Activated T-cell treated with anti-CD3 and anti-CD28 coated beads, Interleukin-2, amount 50 U/mL, for 24 hours (primary cell): ENCODE measurements around the gene POFUT2.
A peak's percentile ranks its signal among the peaks of the same experiment; 100 is the strongest.

Experiments used
- DNase-seq: peaks from one replicate; pipeline ENCODE4 v3.0.0-alpha.2; 2020
- H3K27ac Mint-ChIP-seq: 2 replicates; pipeline ENCODE4 v1.8.0; 2020; ENCODE audit warnings: mild to moderate bottlenecking, mixed read lengths
- H3K27me3 Mint-ChIP-seq: 2 replicates; pipeline ENCODE4 v1.8.0; 2020; ENCODE audit warnings: mixed read lengths
- H3K36me3 Mint-ChIP-seq: 2 replicates; pipeline ENCODE4 v1.8.0; 2020; ENCODE audit warnings: low read depth, mixed read lengths
- H3K4me1 Mint-ChIP-seq: 2 replicates; pipeline ENCODE4 v1.8.0; 2020; ENCODE audit warnings: low read depth, mixed read lengths
- H3K4me3 Mint-ChIP-seq: 2 replicates; pipeline ENCODE4 v1.8.0; 2020; ENCODE audit warnings: mild to moderate bottlenecking, moderate library complexity, mixed read lengths
- H3K9me3 Mint-ChIP-seq: 2 replicates; pipeline ENCODE4 v1.8.0; 2020; ENCODE audit warnings: mixed read lengths

Gene POFUT2

DNA sequence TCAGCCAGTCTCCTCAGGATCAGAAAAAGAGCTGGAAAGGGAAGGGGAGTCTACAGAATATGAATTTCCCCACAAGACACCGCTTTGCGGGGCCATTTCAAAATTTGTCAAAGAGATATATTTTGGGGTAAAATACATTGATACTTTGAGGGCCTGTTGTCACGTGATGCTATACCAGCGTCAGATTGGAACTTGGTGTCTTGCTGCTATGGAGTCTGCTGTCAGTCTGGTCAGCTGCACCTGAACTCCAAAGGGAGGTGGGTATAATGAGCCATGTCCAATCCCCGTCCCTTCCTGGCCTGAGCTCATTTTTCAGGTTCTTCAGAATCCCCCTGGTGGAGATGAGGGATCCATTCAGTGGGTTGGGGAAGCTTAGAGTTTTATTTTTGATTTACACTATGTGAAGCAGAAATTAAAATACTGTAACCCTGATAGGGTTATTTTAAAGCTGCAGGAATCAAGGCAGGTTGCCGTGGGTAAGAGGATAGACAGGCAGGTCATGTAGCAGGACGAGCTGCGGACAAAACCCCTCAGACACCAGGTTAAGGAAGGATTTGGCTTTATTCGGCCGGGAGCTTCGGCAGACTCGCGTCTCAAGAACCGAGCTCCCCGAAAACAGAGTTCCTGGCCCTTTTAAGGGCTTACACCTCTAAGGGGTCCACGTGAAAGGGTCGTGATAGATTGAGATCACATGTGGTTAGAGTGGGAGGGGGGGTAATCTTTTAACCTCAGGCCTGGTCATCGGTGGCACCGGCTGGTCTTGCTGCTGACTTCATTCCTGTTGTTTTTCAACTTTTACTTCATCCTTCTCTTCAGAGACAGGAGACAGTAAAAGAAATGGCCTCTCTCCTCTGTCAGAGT, 2.2 kb upstream of the POFUT2 start:
- no peak for DNase-seq
- peaks cover 38% of the 10 kb centered on the region for H3K4me1 Mint-ChIP-seq
- H3K36me3 Mint-ChIP-seq: peaks cover 11% of the 10 kb centered on the region
- peak overlapping the region; percentile 49 for H3K4me3 Mint-ChIP-seq
- no peaks in the 10 kb centered on the region for H3K27me3 Mint-ChIP-seq
- H3K27ac Mint-ChIP-seq: no peak overlapping the region
- H3K9me3 Mint-ChIP-seq: no peaks in the 10 kb centered on the region

GRCh38 chr21:45289134-45289533, 1.4 kb upstream of the POFUT2 start:
- Mint-ChIP-seq H3K36me3 (peaks cover 18% of the 10 kb centered on the region), H3K9me3 (no peaks in the 10 kb centered on the region), H3K27ac (no peak overlapping the region), H3K27me3 (no peaks in the 10 kb centered on the region), H3K4me1 (peaks cover 36% of the 10 kb centered on the region), H3K4me3 (peak overlapping the region; percentile 49)
- no peak for DNase-seq

GRCh38 chr21:45288441-45288841, 746 bp upstream of the POFUT2 start:
- Mint-ChIP-seq H3K27me3 (no peaks in the 10 kb centered on the region), H3K4me3 (peak overlapping the region; percentile 83), H3K36me3 (peaks cover 23% of the 10 kb centered on the region), H3K27ac (no peak overlapping the region), H3K4me1 (peaks cover 34% of the 10 kb centered on the region), H3K9me3 (no peaks in the 10 kb centered on the region)
- peak; percentile 44 for DNase-seq

- Mint-ChIP-seq H3K27ac (no peak overlapping the region), H3K27me3 (no peaks in the 10 kb centered on the region), H3K4me1 (peaks cover 22% of the 10 kb centered on the region), H3K36me3 (peaks cover 32% of the 10 kb centered on the region), H3K9me3 (no peaks in the 10 kb centered on the region), H3K4me3 (peak overlapping the region; percentile 69)
- peak; percentile 31 for DNase-seq
These were observed 841 bp downstream of the POFUT2 start for GRCh38 chr21:45286671-45287437.

DNA sequence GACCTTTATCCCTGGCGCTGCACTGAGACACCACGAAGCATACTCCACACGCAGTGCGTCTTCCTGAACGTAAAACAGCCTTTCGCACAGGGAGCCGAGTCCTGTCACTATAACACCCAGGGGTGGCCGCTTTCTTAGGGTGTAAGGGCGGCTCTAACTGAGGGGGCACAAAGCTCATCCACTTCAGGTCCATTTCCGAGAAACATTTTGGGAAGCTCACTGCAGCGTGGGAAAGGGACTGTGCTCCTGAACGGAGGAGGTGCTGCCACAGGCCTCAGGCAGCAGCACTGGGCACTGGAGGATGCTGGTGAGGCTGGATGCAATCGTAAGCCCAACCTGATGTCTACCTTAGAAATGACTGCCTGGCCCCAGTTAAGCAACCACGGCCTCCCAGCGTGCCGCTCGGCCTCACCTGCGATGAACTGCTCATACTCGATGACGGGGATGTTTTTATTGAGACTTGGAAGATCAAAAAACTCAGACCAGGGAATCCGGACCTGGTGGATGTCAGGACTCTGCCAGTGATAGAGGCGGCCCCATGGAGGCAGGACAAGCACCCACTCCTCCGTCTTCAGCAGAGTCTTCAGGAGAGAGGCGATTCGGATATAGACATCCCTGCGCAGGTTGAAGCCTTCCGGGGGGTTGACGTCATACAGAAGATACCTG, 2.3 kb downstream of the POFUT2 start:
- Mint-ChIP-seq H3K27ac (peak overlapping the region; percentile 44), H3K4me1 (peaks cover 22% of the 10 kb centered on the region), H3K36me3 (peaks cover 46% of the 10 kb centered on the region), H3K4me3 (peak overlapping the region; percentile 69), H3K27me3 (no peaks in the 10 kb centered on the region), H3K9me3 (no peaks in the 10 kb centered on the region)
- DNase-seq: peak; percentile 20

GRCh38 chr21:45284456-45284741, 3.3 kb downstream of the POFUT2 start:
- H3K36me3 Mint-ChIP-seq: peaks cover 56% of the 10 kb centered on the region
- peaks cover 22% of the 10 kb centered on the region for H3K4me1 Mint-ChIP-seq
- no peaks in the 10 kb centered on the region for H3K9me3 Mint-ChIP-seq
- H3K27me3 Mint-ChIP-seq: no peaks in the 10 kb centered on the region
- peak; percentile 20 for DNase-seq
- no peak overlapping the region for H3K27ac Mint-ChIP-seq
- no peak overlapping the region for H3K4me3 Mint-ChIP-seq

DNA sequence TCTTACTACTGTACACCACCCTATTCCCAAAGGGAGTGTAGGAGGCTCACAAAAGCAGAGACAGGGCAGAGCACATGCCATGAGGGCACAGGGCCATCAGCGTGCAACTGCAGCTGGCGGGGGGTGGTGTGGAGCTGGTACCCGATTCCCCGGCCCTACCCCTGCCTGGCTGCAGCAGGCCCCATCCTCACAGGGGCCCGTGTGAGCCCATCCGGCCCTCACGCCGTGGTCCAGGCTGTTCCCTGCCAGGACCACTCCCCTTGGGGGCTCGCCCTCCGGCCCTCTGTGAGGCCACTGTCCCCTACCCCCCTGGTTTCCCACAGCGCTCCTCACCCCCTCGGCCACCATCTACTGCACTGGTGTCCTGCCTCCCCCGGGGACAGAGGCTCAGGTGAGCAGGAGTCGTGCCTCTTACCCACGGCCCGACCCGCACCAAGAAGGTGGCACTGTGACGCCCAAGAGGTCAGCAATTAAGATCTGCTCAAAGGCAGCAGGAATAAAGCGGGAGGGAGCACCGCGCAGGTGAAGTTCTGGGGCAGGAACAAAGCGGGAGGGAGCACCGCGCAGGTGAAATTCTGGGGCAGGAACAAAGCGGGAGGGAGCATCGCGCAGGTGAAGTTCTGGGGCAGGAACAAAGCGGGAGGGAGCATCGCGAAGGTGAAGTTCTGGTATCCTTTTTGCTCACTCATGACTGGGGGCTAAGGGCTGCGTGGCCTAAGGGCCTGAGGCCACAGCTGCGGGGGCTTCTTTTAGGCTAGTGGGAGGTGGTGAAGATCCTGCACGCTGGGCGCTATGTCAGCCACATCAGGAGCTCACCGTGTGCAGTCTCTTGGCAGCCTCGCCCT, 3.9 kb downstream of the POFUT2 start:
- peaks cover 16% of the 10 kb centered on the region for H3K4me1 Mint-ChIP-seq
- H3K27ac Mint-ChIP-seq: no peak overlapping the region
- peak; percentile 26 for DNase-seq
- H3K4me3 Mint-ChIP-seq: no peak overlapping the region
- no peaks in the 10 kb centered on the region for H3K9me3 Mint-ChIP-seq
- peaks cover 59% of the 10 kb centered on the region for H3K36me3 Mint-ChIP-seq
- no peaks in the 10 kb centered on the region for H3K27me3 Mint-ChIP-seq

DNA sequence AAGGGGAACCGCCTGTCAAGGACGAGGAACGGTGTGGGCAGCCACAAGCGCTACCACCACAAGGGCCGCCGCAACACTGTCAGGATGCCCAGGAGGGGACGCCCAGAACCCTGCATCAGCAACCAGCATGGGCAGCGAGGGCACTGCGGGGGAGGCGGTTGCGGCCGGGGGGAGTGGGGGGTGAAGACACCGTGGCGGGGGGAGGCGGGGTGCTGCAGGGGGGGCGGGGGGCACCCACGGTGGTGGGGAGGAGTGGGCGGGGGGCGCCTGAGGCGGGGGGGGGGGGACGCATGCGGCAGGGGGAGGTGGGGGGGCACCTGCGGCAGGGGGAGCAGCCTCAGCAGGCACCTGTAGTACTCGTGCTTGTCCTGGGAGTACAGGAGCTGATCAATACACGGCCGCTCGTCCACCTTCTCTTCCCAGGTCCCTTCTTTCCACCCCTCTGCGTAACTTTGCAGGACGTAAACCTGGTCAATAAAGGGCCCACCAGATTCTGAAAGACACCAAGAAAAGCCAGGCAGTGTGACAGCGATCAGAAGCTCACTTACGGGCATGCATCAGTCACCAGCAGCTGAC, 4.6 kb downstream of the POFUT2 start:
- H3K4me1 Mint-ChIP-seq: peaks cover 15% of the 10 kb centered on the region
- no peak overlapping the region for H3K4me3 Mint-ChIP-seq
- H3K27me3 Mint-ChIP-seq: no peaks in the 10 kb centered on the region
- peaks cover 66% of the 10 kb centered on the region for H3K36me3 Mint-ChIP-seq
- H3K27ac Mint-ChIP-seq: no peak overlapping the region
- no peak for DNase-seq
- no peaks in the 10 kb centered on the region for H3K9me3 Mint-ChIP-seq

GRCh38 chr21:45282283-45283034, 5.2 kb downstream of the POFUT2 start:
- Mint-ChIP-seq H3K9me3 (no peaks in the 10 kb centered on the region), H3K36me3 (peaks cover 73% of the 10 kb centered on the region)

DNA sequence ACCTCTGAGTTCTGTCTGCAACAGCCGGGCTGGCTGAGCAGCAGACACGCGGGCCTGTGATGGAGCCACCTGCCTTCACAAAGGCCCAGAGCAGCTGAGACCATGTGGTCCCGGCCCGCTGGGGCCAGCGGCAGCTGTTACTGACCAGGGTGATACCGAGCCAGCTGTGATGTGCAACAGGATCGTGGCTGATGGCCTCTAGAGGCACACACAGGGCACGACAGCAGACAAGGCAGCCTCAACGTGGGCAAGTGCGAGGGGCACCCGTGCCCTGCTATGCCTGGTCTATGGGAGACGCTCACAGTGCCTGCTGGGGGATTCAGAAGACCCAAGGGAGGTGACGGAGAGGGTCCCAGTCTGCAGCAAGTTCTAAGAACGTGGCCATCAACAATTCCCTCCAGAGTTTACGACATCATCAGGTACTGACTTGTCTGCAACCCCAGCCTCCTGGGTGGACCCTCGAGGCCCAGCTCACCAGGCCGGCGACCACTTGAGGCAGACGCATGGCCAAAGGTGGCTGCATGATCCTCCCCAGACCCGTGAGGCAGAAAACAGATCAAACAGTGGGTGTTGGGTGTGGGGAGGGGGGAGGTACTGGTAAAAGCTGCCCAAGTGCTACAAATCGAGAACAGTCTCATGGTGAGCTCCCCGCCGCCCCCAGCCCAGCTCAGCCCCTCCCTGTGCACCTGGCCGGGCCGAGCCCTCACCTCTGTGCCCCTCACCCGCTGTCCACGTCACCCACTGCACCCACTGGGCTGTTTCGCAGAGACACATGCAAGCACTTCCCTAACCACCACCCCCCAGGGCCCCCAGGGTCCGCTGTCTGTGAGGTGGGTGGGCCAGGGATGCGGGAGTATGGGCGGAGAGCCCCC, 6.0 kb downstream of the POFUT2 start:
- Mint-ChIP-seq H3K27me3 (no peaks in the 10 kb centered on the region), H3K4me3 (no peak overlapping the region), H3K36me3 (peaks cover 81% of the 10 kb centered on the region), H3K4me1 (peaks cover 14% of the 10 kb centered on the region), H3K9me3 (no peaks in the 10 kb centered on the region), H3K27ac (no peak overlapping the region)
- peak; percentile 16 for DNase-seq

More at GRCh38 chr21:45282283-45283034, 5.2 kb downstream of the POFUT2 start:
- no peaks in the 10 kb centered on the region for H3K27me3 Mint-ChIP-seq
- peaks cover 15% of the 10 kb centered on the region for H3K4me1 Mint-ChIP-seq
- peak; percentile 13 for DNase-seq
- no peak overlapping the region for H3K27ac Mint-ChIP-seq
- no peak overlapping the region for H3K4me3 Mint-ChIP-seq

GRCh38 chr21:45280969-45281368, 6.7 kb downstream of the POFUT2 start:
- Mint-ChIP-seq H3K27me3 (no peaks in the 10 kb centered on the region), H3K27ac (no peak overlapping the region), H3K36me3 (peaks cover 85% of the 10 kb centered on the region), H3K4me1 (peaks cover 10% of the 10 kb centered on the region), H3K9me3 (no peaks in the 10 kb centered on the region), H3K4me3 (no peak overlapping the region)
- peak; percentile 8 for DNase-seq

DNA sequence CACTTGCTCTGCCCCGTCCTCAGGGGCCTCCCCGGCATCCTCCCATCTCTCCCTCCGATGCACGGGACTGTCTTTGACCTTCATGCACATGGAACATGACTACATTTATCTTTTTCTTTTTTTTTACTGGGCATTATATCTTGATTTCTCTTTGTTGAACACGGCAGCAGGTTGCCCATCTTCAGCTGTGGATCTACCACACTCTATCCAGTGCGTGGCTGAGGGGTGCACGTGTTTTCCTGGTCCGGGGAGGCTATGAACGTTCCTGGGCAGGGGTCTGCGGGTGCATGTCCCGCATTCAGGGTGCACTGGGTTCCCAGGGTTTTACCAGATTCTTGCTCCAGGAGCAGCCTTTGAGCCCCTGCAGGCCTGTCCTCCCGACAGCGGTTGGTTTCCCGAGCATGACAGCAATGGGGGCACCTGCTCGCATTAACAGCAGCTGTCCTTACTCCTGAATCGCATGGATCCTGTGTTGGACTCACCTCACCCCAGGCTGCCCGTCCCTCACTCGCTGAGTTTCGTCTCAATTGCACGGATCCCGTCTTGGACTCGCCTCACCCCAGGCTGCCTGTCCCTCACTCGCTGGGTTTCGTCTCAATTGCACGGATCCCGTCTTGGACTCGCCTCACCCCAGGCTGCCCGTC, 7.4 kb downstream of the POFUT2 start:
- H3K36me3 Mint-ChIP-seq: peaks cover 79% of the 10 kb centered on the region
- DNase-seq: peak; percentile 11
- no peaks in the 10 kb centered on the region for H3K27me3 Mint-ChIP-seq
- no peak overlapping the region for H3K27ac Mint-ChIP-seq
- no peaks in the 10 kb centered on the region for H3K9me3 Mint-ChIP-seq
- peaks cover 6% of the 10 kb centered on the region for H3K4me1 Mint-ChIP-seq
- no peak overlapping the region for H3K4me3 Mint-ChIP-seq
